Mesenchymal stem cell (in vitro differentiated cells and primary cell): ENCODE results near the gene ASB4.
"Not testable (repeated sequence)": the region's sequence is repeated elsewhere in the genome, so short reads cannot be mapped to it uniquely, and the experiment has no call there.

ENCODE experiments used
- DNase-seq: peaks from one replicate; pipeline ENCODE4 v3.0.0-alpha.2; 2013
- H2AFZ ChIP-seq: one replicate; pipeline ENCODE4 v1.6.1; 2013; ENCODE audit warnings: low read depth, mild to moderate bottlenecking, control low read depth, inconsistent platforms, low read length, moderate library complexity
- H2AK5ac ChIP-seq: 2 replicates; pipeline ENCODE4 v1.6.1; 2013; ENCODE audit warnings: low read length, moderate library complexity, mild to moderate bottlenecking, inconsistent platforms; ENCODE audit not compliant: severe bottlenecking
- H2BK120ac ChIP-seq: one replicate; pipeline ENCODE4 v1.6.1; 2013; ENCODE audit warnings: low read depth, mild to moderate bottlenecking, inconsistent platforms, low read length, moderate library complexity
- H2BK12ac ChIP-seq, 2 experiments: one replicate each; pipeline ENCODE4 v1.6.1; 2013; ENCODE audit warnings: inconsistent platforms in 2 of 2, low read length in 2 of 2, mild to moderate bottlenecking in 2 of 2, moderate library complexity in 2 of 2, control low read depth in 1 of 2
- H2BK15ac ChIP-seq: one replicate; pipeline ENCODE4 v1.6.1; 2013; ENCODE audit warnings: mild to moderate bottlenecking, low read depth, inconsistent platforms; ENCODE audit not compliant: poor library complexity, severe bottlenecking
- H2BK5ac ChIP-seq: 2 replicates; pipeline ENCODE4 v1.6.1; 2013; ENCODE audit warnings: low read depth, mild to moderate bottlenecking, low read length, control low read depth, inconsistent platforms; ENCODE audit not compliant: poor library complexity, severe bottlenecking
- H3K14ac ChIP-seq, 2 experiments: one replicate each; pipeline ENCODE4 v1.6.1; 2013; ENCODE audit warnings: inconsistent platforms in 2 of 2, low read length in 2 of 2, control low read depth in 1 of 2, mild to moderate bottlenecking in 1 of 2, moderate library complexity in 1 of 2
- H3K18ac ChIP-seq, 2 experiments: one replicate each; pipeline ENCODE4 v1.6.1; 2013; ENCODE audit warnings: inconsistent platforms in 2 of 2, low read length in 2 of 2, control low read depth in 1 of 2, low read depth in 1 of 2, mild to moderate bottlenecking in 1 of 2
- H3K23ac ChIP-seq, 2 experiments: one replicate each; pipeline ENCODE4 v1.6.1; 2013; ENCODE audit warnings: inconsistent platforms in 2 of 2, low read length in 2 of 2, mild to moderate bottlenecking in 2 of 2, moderate library complexity in 2 of 2, control low read depth in 1 of 2
- H3K27ac ChIP-seq: 2 replicates; pipeline ENCODE4 v1.5.1; 2013; ENCODE audit warnings: mild to moderate bottlenecking, moderate library complexity, low read length, control low read depth, inconsistent platforms; ENCODE audit not compliant: poor library complexity, severe bottlenecking
- H3K27me3 ChIP-seq, 2 experiments: 2 replicates each; pipeline versions ENCODE4 v1.6.1 to v1.7.0; 2013; ENCODE audit warnings: low read length in 2 of 2, mild to moderate bottlenecking in 2 of 2, moderate library complexity in 2 of 2, control low read depth in 1 of 2, inconsistent platforms in 1 of 2; ENCODE audit not compliant: control insufficient read depth in 1 of 2, insufficient read depth in 1 of 2
- H3K36me3 ChIP-seq, 2 experiments: 2 replicates each; pipeline versions ENCODE4 v1.6.1 to v1.7.0; 2013; ENCODE audit warnings: low read length in 2 of 2, control low read depth in 1 of 2, inconsistent platforms in 1 of 2, low read depth in 1 of 2, mild to moderate bottlenecking in 1 of 2; ENCODE audit not compliant: insufficient read depth in 2 of 2, control insufficient read depth in 1 of 2
- H3K4ac ChIP-seq, 2 experiments: one replicate each; pipeline ENCODE4 v1.6.1; 2013; ENCODE audit warnings: inconsistent platforms in 2 of 2, low read length in 2 of 2, mild to moderate bottlenecking in 2 of 2, moderate library complexity in 2 of 2, control low read depth in 1 of 2, low read depth in 1 of 2
- H3K4me1 ChIP-seq: 2 replicates; pipeline ENCODE4 v1.6.1; 2013; ENCODE audit warnings: low read depth, low read length, control low read depth; ENCODE audit not compliant: control insufficient read depth, insufficient read depth
- H3K4me2 ChIP-seq: 2 replicates; pipeline ENCODE4 v1.6.1; 2013; ENCODE audit warnings: low read length, mild to moderate bottlenecking, inconsistent platforms; ENCODE audit not compliant: poor library complexity, severe bottlenecking
- H3K4me3 ChIP-seq, 2 experiments: 2 replicates each; pipeline versions ENCODE4 v1.5.1 to v1.7.0; 2013; ENCODE audit warnings: low read length in 2 of 2, mild to moderate bottlenecking in 2 of 2, control low read depth in 1 of 2, low read depth in 1 of 2; ENCODE audit not compliant: insufficient read depth in 1 of 2
- H3K79me1 ChIP-seq: replicated peaks from 2 replicates; pipeline ENCODE4 v1.6.1; 2013; ENCODE audit warnings: mild to moderate bottlenecking, control low read depth, low read length, inconsistent platforms; ENCODE audit not compliant: poor library complexity, severe bottlenecking
- H3K9ac ChIP-seq: 2 replicates; pipeline ENCODE4 v1.7.0; 2013; ENCODE audit warnings: mild to moderate bottlenecking, low read length, moderate library complexity
- H3K9me3 ChIP-seq: 2 replicates; pipeline ENCODE4 v1.7.0; 2013; ENCODE audit warnings: mild to moderate bottlenecking, low read length; ENCODE audit not compliant: control insufficient read depth
- H4K8ac ChIP-seq: one replicate; pipeline ENCODE4 v1.6.1; 2013; ENCODE audit warnings: inconsistent platforms, mild to moderate bottlenecking, low read length, moderate library complexity
- H4K91ac ChIP-seq: one replicate; pipeline ENCODE4 v1.6.1; 2013; ENCODE audit warnings: mild to moderate bottlenecking, low read length, inconsistent platforms
- WGBS: methylation state at CpG from one replicate; pipeline ENCODE4 v1.1.7; 2013; ENCODE audit warnings: mixed read lengths; 5-methylcytosine and 5-hydroxymethylcytosine counted together

Gene ASB4

GRCh38 chr7:95504132-95504588 lies 18.4 kb downstream of the ASB4 start:
- H2BK15ac ChIP-seq, H3K36me3 ChIP-seq, H4K8ac ChIP-seq, H3K4ac ChIP-seq, H3K9me3 ChIP-seq, H4K91ac ChIP-seq, H2AFZ ChIP-seq, H3K27me3 ChIP-seq, H2BK120ac ChIP-seq, H2BK12ac ChIP-seq, H2BK5ac ChIP-seq, H3K27ac ChIP-seq, H3K4me3 ChIP-seq, H3K4me2 ChIP-seq, H2AK5ac ChIP-seq, H3K79me1 ChIP-seq, H3K9ac ChIP-seq, DNase-seq, H3K4me1 ChIP-seq, H3K18ac ChIP-seq, H3K23ac ChIP-seq, H3K14ac ChIP-seq: not testable (repeated sequence)
- 92% methylated on average over 7 of the region's 7 CpGs for WGBS

- H3K4me2 ChIP-seq: no peak overlapping the region
- no peak overlapping the region for H2AK5ac ChIP-seq
- peaks cover 2% of the 10 kb centered on the region for H3K4me1 ChIP-seq
- H2BK5ac ChIP-seq: no peak overlapping the region
- H3K4ac ChIP-seq: no peak overlapping the region
- no peaks in the 10 kb centered on the region for H3K9me3 ChIP-seq
- H2BK120ac ChIP-seq: no peak overlapping the region
- no peak overlapping the region for H3K27ac ChIP-seq
- H3K9ac ChIP-seq: no peak overlapping the region
- H4K91ac ChIP-seq: no peak overlapping the region
- H3K14ac ChIP-seq: no peak overlapping the region
- no peak overlapping the region for H2BK12ac ChIP-seq
- no peak overlapping the region for H3K4me3 ChIP-seq
- H2AFZ ChIP-seq: no peak overlapping the region
- no peak overlapping the region for H4K8ac ChIP-seq
- H3K36me3 ChIP-seq: no peaks in the 10 kb centered on the region
- H3K79me1 ChIP-seq: no peaks in the 10 kb centered on the region
- H3K23ac ChIP-seq: no peak overlapping the region
- H3K18ac ChIP-seq: no peak overlapping the region
- no peak for DNase-seq
- WGBS: 76% methylated on average over 2 of the region's 2 CpGs
- H2BK15ac ChIP-seq: no peak overlapping the region
- H3K27me3 ChIP-seq: no peaks in the 10 kb centered on the region
Observed at GRCh38 chr7:95508780-95509179, 23.0 kb downstream of the ASB4 start.

GRCh38 chr7:95509199-95509598 lies 23.5 kb downstream of the ASB4 start:
- Histone ChIP-seq H3K27me3 (no peaks in the 10 kb centered on the region), H3K14ac (no peak overlapping the region), H2AFZ (no peak overlapping the region), H2BK5ac (no peak overlapping the region), H2BK15ac (no peak overlapping the region), H3K27ac (no peak overlapping the region), H3K4me1 (peaks cover 2% of the 10 kb centered on the region), H2BK12ac (no peak overlapping the region), H3K18ac (no peak overlapping the region), H3K4ac (no peak overlapping the region), H3K4me3 (no peak overlapping the region), H3K36me3 (no peaks in the 10 kb centered on the region), H4K8ac (no peak overlapping the region), H2AK5ac (no peak overlapping the region), H3K23ac (no peak overlapping the region), H3K9ac (no peak overlapping the region), H3K9me3 (no peaks in the 10 kb centered on the region), H3K79me1 (no peaks in the 10 kb centered on the region), H4K91ac (no peak overlapping the region), H3K4me2 (no peak overlapping the region), H2BK120ac (no peak overlapping the region)
- 11% methylated on average over 4 of the region's 5 CpGs for WGBS
- peak; percentile 92 for DNase-seq

GRCh38 chr7:95511716-95512260 lies 26.0 kb downstream of the ASB4 start:
- Histone ChIP-seq H2AK5ac (no peak overlapping the region), H3K9me3 (no peaks in the 10 kb centered on the region), H2BK5ac (no peak overlapping the region), H4K91ac (peak overlapping the region; percentile 8), H2BK120ac (no peak overlapping the region), H3K27me3 (no peaks in the 10 kb centered on the region), H3K27ac (no peak overlapping the region), H3K9ac (peak overlapping the region; percentile 42), H3K4ac (peak overlapping the region in 1 of 2 experiments; percentile 88), H3K4me3 (no peak overlapping the region), H2BK12ac (peak overlapping the region in 1 of 2 experiments; percentile 86), H4K8ac (peak overlapping the region; percentile 5), H2BK15ac (no peak overlapping the region), H3K4me1 (peaks cover 2% of the 10 kb centered on the region), H3K18ac (peak overlapping the region; percentile 9 to 81), H3K14ac (peak overlapping the region in 1 of 2 experiments; percentile 48), H2AFZ (no peak overlapping the region), H3K4me2 (no peak overlapping the region), H3K36me3 (no peaks in the 10 kb centered on the region), H3K79me1 (no peaks in the 10 kb centered on the region), H3K23ac (no peak overlapping the region)
- 42% methylated on average over 6 of the region's 6 CpGs for WGBS
- peak; percentile 77 for DNase-seq
